K562 (cell line): ENCODE data around the gene DUSP28. TPM values are rescaled to one million over a fixed set of nuclear protein-coding genes. Genes with fewer than 3 reads are reported as not detected.

Experiments
- ATAC-seq: fragments of 200-7000 bp; cut with Tn5 transposase; 3 replicates; pipeline ENCODE4 v1.9.1; 2020; ENCODE audit warnings: moderate library complexity
- BruUV-seq: library from RNA; stranded (reverse); fragments of 400-500 nt; replicated peaks from 2 replicates; lab custom pipeline; 2021; lab: Mats Ljungman, UMichigan
- CTCF ChIA-PET: fragments of 300-600 bp; formaldehyde crosslinking; extraction: SDS; loops from one replicate; lab custom pipeline; 2021; ENCODE audit warnings: low intra/inter-chr PET ratio; lab: Yijun Ruan, JAX
- POLR2A ChIA-PET: fragments of 300-600, 350-650 bp; sonication (Branson Sonifier 250); formaldehyde crosslinking; extraction: SDS; loops from one replicate; lab custom pipeline; 2021; ENCODE audit warnings: antibody characterized with exemption, inconsistent platforms; lab: Yijun Ruan, JAX
- DNase-seq, 4 experiments: peaks; one replicate each; pipeline versions ENCODE4 v3.0.0 to v3.0.0-alpha.2; 2011 to 2018; ENCODE audit warnings: low spot score in 3 of 4, mixed read lengths in 3 of 4; ENCODE audit errors: extremely low read depth in 1 of 4
- FAIRE-seq: peaks from 2 replicates; lab custom pipeline; 2011; peaks lifted over from hg19 to GRCh38; lab: Jason Lieb, UNC
- H2AFZ ChIP-seq: 2 replicates; pipeline ENCODE4 v1.6.0; 2011; ENCODE audit warnings: low read depth, low read length, control low read depth, inconsistent platforms
- H3K27ac ChIP-seq: fragments of 200-600 bp; 3 replicates; pipeline ENCODE4 v1.8.0; 2011; ENCODE audit warnings: low read depth, mild to moderate bottlenecking, control low read depth, inconsistent platforms, low read length, moderate library complexity, mixed read lengths; ENCODE audit errors: extremely low read depth
- H3K27me3 ChIP-seq, 2 experiments: fragments of 300-600 bp in 1 of 2; 2 replicates in 1 of 2; 3 replicates in 1 of 2; pipeline versions ENCODE4 v1.6.0 to v1.8.0; 2011; ENCODE audit warnings: inconsistent platforms in 2 of 2, low read length in 2 of 2, mild to moderate bottlenecking in 1 of 2, mixed read lengths in 1 of 2, moderate library complexity in 1 of 2; ENCODE audit not compliant: control insufficient read depth in 2 of 2, insufficient read depth in 2 of 2
- H3K36me3 ChIP-seq: fragments of 300-600 bp; 3 replicates; pipeline ENCODE4 v1.8.0; 2011; ENCODE audit warnings: mild to moderate bottlenecking, low read length, inconsistent platforms; ENCODE audit not compliant: control insufficient read depth, insufficient read depth
- H3K4me1 ChIP-seq, 2 experiments: fragments of 200-600 bp in 1 of 2; replicated peaks in 1 of 2; 2 replicates in 1 of 2; 3 replicates in 1 of 2; pipeline versions ENCODE4 v1.5.1 to v1.8.0; 2011; ENCODE audit warnings: inconsistent platforms in 2 of 2, low read length in 2 of 2, mild to moderate bottlenecking in 1 of 2, mixed read lengths in 1 of 2, moderate library complexity in 1 of 2; ENCODE audit not compliant: control insufficient read depth in 2 of 2, insufficient read depth in 2 of 2
- H3K4me2 ChIP-seq: 2 replicates; pipeline ENCODE4 v1.6.1; 2011; ENCODE audit warnings: low read length, control low read depth, inconsistent platforms, mixed read lengths; ENCODE audit not compliant: insufficient read depth
- H3K4me3 ChIP-seq: fragments of 200-600 bp; sonication (generic), shearing (Covaris generic); 2 replicates; pipeline ENCODE4 v1.5.1; 2016; ENCODE audit warnings: control low read depth, inconsistent platforms
- H3K79me2 ChIP-seq: fragments of 200-600 bp; 3 replicates; pipeline ENCODE4 v1.8.0; 2011; ENCODE audit warnings: low read length, inconsistent platforms; ENCODE audit not compliant: control insufficient read depth, insufficient read depth
- H3K9ac ChIP-seq, 2 experiments: 2 replicates each; pipeline versions ENCODE4 v1.6.0 to v1.6.1; 2011; ENCODE audit warnings: low read depth in 2 of 2, low read length in 2 of 2, control low read depth in 1 of 2, inconsistent platforms in 1 of 2, mild to moderate bottlenecking in 1 of 2, mixed read lengths in 1 of 2; ENCODE audit not compliant: insufficient read depth in 1 of 2
- H3K9me1 ChIP-seq: one replicate; pipeline ENCODE4 v1.6.0; 2011; ENCODE audit warnings: inconsistent platforms, mild to moderate bottlenecking, low read length, moderate library complexity; ENCODE audit not compliant: control insufficient read depth, insufficient read depth
- H3K9me3 ChIP-seq: replicated peaks from 2 replicates; pipeline ENCODE4 v1.5.1; 2011; ENCODE audit warnings: low read depth, low read length, inconsistent platforms; ENCODE audit not compliant: control insufficient read depth, insufficient read depth
- H4K20me1 ChIP-seq: replicated peaks from 2 replicates; pipeline ENCODE4 v1.6.1; 2011; ENCODE audit warnings: low read length, inconsistent platforms, mixed read lengths; ENCODE audit not compliant: control insufficient read depth, insufficient read depth
- EP400 ChIP-seq: fragments of 450-650 bp; IDR thresholded peaks from 2 replicates; pipeline ENCODE4 v1.6.1; 2017; ENCODE audit warnings: antibody characterized with exemption, mild to moderate bottlenecking, moderate library complexity
- FOXK2 ChIP-seq, 2 experiments: fragments of 450-650 bp; IDR thresholded peaks in 1 of 2; conservative IDR thresholded peaks in 1 of 2; 2 replicates each; pipeline ENCODE4 v1.6.1; 2016; ENCODE audit warnings: low read depth in 2 of 2, mild to moderate bottlenecking in 1 of 2
- HDGF ChIP-seq: fragments of 450-650 bp; IDR thresholded peaks from 2 replicates; pipeline ENCODE4 v1.6.1; 2016
- KDM5B ChIP-seq: fragments of 200-600 bp; sonication (generic); IDR thresholded peaks from 2 replicates; pipeline ENCODE4 v1.6.1; 2012; ENCODE audit warnings: low read depth, mild to moderate bottlenecking, moderate library complexity, low read length, control low read depth, inconsistent platforms; ENCODE audit not compliant: insufficient replicate concordance
- L3MBTL2 ChIP-seq: fragments of 450-650 bp; IDR thresholded peaks from 2 replicates; pipeline ENCODE4 v1.6.1; 2016; ENCODE audit warnings: mild to moderate bottlenecking, moderate library complexity
- MBD2 ChIP-seq: sonication (generic); IDR thresholded peaks from 2 replicates; pipeline ENCODE4 v1.6.1; 2016; ENCODE audit warnings: low read depth, borderline replicate concordance
- PHTF2 ChIP-seq: fragments of 250-450 bp; sonication (Bioruptor Pico); IDR thresholded peaks from 2 replicates; pipeline ENCODE4 v1.5.0; 2021; ENCODE audit warnings: mild to moderate bottlenecking
- RBM22 ChIP-seq: fragments of 200-400 bp; formaldehyde crosslinking; IDR thresholded peaks from 2 replicates; pipeline ENCODE4 v1.6.1; 2018; ENCODE audit warnings: low read length, low read depth; ENCODE audit not compliant: poor library complexity, severe bottlenecking
- TEAD4 ChIP-seq, 2 experiments: sonication (generic) in 1 of 2; formaldehyde crosslinking in 1 of 2; IDR thresholded peaks; 2 replicates each; pipeline versions ENCODE4 v1.6.1 to v1.8.0; 2012 to 2022; ENCODE audit warnings: borderline replicate concordance in 1 of 2, inconsistent platforms in 1 of 2, low read length in 1 of 2, mild to moderate bottlenecking in 1 of 2, missing genetic modification reagents in 1 of 2
- ZNF143 ChIP-seq: sonication (generic); formaldehyde crosslinking; IDR thresholded peaks from 2 replicates; pipeline ENCODE4 v1.9.0; 2022; ENCODE audit warnings: mild to moderate bottlenecking, missing genetic modification reagents
- WGBS: fragments of 100-300 bp; shearing (Covaris generic); methylation state at CpG from one replicate; pipeline ENCODE4 v1.1.6; 2016; ENCODE audit warnings: low coverage, mixed read lengths; ENCODE audit not compliant: insufficient coverage; ENCODE audit errors: missing lambda C conversion rate; 5-methylcytosine and 5-hydroxymethylcytosine counted together
- in situ Hi-C: fragments of 300-500 bp; cut with MboI; formaldehyde crosslinking; loops from 4 replicates; pipeline ENCODE4 v1.15.0; 2018; ENCODE audit warnings: inconsistent platforms, mixed read lengths
- intact Hi-C: fragments of 100-400 bp; cut with micrococcal nuclease; formaldehyde crosslinking; loops from 2 replicates; pipeline ENCODE4 v1.14.2; 2022
- polyA plus RNA-seq, 8 experiments: library from polyadenylated mRNA; depleted of rRNA in 4 of 8; stranded (reverse) in 5 of 8; unstranded in 3 of 8; fragments of >200 nt; fragmentation: Nextera tagmentation in 2 of 8; fragmentation: Illumina TruSeq in 1 of 8; extraction: Ambion mirVana in 2 of 8; extraction: Trizol in 1 of 8; gene quantifications; 2 replicates each; pipeline versions ENCODE4 v1.2.1 to v1.2.3, GENCODE V29; 2011 to 2014; ENCODE audit warnings: inconsistent platforms in 1 of 8, missing spikeins in 1 of 8
- total RNA-seq, 7 experiments: library from RNA; depleted of rRNA in 6 of 7; stranded (reverse); fragments of >200 nt in 6 of 7; fragmentation: Illumina TruSeq in 2 of 7; extraction: Trizol in 2 of 7; gene quantifications; 2 replicates each; pipeline versions ENCODE4 v1.2.1 to v1.2.3, GENCODE V29; 2011 to 2021; ENCODE audit warnings: low replicate concordance in 1 of 7

DUSP28 gene
- total and polyA plus RNA-seq, 9 of the 15 experiments (the other 6 are each of a cell fraction or from before 2014, with no cell fraction given) = 2.8 to 8.1 (median 4.2) TPM

DNA sequence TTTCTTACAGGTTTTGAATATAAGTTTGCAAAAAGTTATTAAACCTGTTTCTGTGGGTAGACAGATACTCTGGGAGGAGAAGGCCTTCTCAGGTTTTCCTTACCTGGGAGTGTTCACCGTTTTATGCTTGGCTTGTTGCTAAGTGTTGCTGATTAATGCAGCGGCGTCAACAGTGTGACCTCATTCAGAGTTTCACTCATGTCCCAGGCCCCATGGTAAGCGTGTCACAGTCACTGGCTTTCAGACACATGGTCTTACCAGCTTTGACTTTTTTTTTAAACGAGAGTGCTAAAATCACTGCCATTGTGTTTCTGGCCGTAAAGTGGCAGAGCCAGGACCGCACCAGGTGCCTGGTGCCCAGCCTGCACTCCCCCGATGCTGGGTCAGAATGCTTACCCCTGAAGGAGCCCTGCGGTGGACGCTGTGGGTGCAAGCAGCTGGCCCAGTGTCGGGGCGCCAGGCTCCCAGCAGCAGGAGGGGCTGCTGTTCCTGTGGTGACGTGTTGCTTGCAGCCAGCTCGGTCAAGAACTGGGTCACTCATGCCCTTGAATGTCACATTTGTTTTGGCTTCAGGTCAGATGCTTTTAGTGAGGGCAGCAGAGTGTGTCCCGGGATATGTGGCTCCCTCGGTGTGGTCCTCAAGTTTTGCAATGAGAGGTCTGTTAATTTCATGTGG, 29.8 kb downstream of the DUSP28 start:
- H4K20me1 ChIP-seq = no peaks in the 10 kb centered on the region; the same call in 1 of the 2 replicates
- no peak for DNase-seq
- H3K9me3 ChIP-seq = no peaks in the 10 kb centered on the region
- ChIA-PET POLR2A (no interaction called here), CTCF (no interaction called here)
- H3K36me3 ChIP-seq = peaks cover 26% of the 10 kb centered on the region; the same call in 2 of the 3 replicates
- peaks cover 33% of the 10 kb centered on the region for H3K79me2 ChIP-seq
- 84% methylated on average over 10 of the region's 16 CpGs for WGBS
- intact Hi-C loops = no loop called here
- H3K4me2 ChIP-seq = no peak overlapping the region
- peaks cover 6 to 48% of the 10 kb centered on the region in 2 experiments for H3K4me1 ChIP-seq
- no peak overlapping the region for H3K9ac ChIP-seq
- H3K27me3 ChIP-seq = no peaks in the 10 kb centered on the region
- H3K9me1 ChIP-seq = no peaks in the 10 kb centered on the region
- no peak for ATAC-seq
- H3K27ac ChIP-seq = no peak overlapping the region
- H2AFZ ChIP-seq = no peak overlapping the region
- no peak overlapping the region for H3K4me3 ChIP-seq
- BruUV-seq = no TSS peak
- TF ChIP-seq PHTF2 (no peak), EP400 (no peak), RBM22 (no peak), KDM5B (no peak), MBD2 (no peak), TEAD4 (IDR thresholded peaks at IDR 0.05; ENCODE audit: low read length) (no peak), TEAD4 (CRISPR knock-in tag; IDR thresholded peaks at IDR 0.05; ENCODE audit: borderline replicate concordance) (no peak), HDGF (no peak), FOXK2 (conservative IDR thresholded peaks at IDR 0.05 in 1 of 2, IDR thresholded peaks at IDR 0.05 in 1 of 2; ENCODE audit: low read depth in 2 of 2) (no peak), ZNF143 (CRISPR knock-in tag) (no peak), L3MBTL2 (no peak)
- in situ Hi-C loops = no loop called here
- no peak for FAIRE-seq
